ENCODE results near the gene LRRC8B. TPM values are rescaled to one million over a fixed set of nuclear protein-coding genes. Genes with fewer than 3 reads are reported as not detected.

Gene LRRC8B
- polyA plus RNA-seq, 3 donors: 4.5 to 9.1 (median 7.9) TPM

- Histone ChIP-seq H3K4me3 (replicated peaks in 1 of 3; ENCODE audit: low read depth in 2 of 3, low read length in 3 of 3) (no peak overlapping the region), H3K4me2 (replicated peaks; ENCODE audit: extremely low read depth, low read length, poor library complexity, severe bottlenecking) (no peak overlapping the region), H3K27me3 (ENCODE audit: control insufficient read depth in 2 of 2, insufficient read depth in 2 of 2, low read length in 2 of 2) (peaks cover 0 to 3% of the 10 kb centered on the region in 2 donors), H3K4me1 (ENCODE audit: control insufficient read depth in 1 of 2, insufficient read depth in 2 of 2, low read length in 2 of 2) (no peaks in the 10 kb centered on the region), H3K9ac (ENCODE audit: insufficient read depth, low read length, poor library complexity, severe bottlenecking) (no peak overlapping the region), H3K79me2 (ENCODE audit: insufficient read depth, low read length) (no peaks in the 10 kb centered on the region), H2AFZ (ENCODE audit: insufficient read depth, low read depth, low read length, poor library complexity, severe bottlenecking) (no peak overlapping the region), H3K36me3 (replicated peaks in 1 of 2; ENCODE audit: control insufficient read depth in 1 of 2, insufficient read depth in 2 of 2, low read length in 2 of 2) (no peaks in the 10 kb centered on the region), H3K9me3 (replicated peaks in 1 of 2; ENCODE audit: control insufficient read depth in 1 of 2, insufficient read depth in 1 of 2, low read length in 2 of 2) (no peaks in the 10 kb centered on the region), H4K20me1 (ENCODE audit: insufficient read depth, low read length) (no peaks in the 10 kb centered on the region), H3K27ac (ENCODE audit: low read depth in 1 of 2, low read length in 2 of 2) (no peak overlapping the region)
- DNase-seq: no peak
- intact Hi-C loops (cut with micrococcal nuclease): no loop called here
- H3K27me3 Mint-ChIP-seq (ENCODE audit: low read depth in 3 of 3): peaks cover 0 to 7% (median 2%) of the 10 kb centered on the region in 3 donors
- TF ChIP-seq, protein P1, sequence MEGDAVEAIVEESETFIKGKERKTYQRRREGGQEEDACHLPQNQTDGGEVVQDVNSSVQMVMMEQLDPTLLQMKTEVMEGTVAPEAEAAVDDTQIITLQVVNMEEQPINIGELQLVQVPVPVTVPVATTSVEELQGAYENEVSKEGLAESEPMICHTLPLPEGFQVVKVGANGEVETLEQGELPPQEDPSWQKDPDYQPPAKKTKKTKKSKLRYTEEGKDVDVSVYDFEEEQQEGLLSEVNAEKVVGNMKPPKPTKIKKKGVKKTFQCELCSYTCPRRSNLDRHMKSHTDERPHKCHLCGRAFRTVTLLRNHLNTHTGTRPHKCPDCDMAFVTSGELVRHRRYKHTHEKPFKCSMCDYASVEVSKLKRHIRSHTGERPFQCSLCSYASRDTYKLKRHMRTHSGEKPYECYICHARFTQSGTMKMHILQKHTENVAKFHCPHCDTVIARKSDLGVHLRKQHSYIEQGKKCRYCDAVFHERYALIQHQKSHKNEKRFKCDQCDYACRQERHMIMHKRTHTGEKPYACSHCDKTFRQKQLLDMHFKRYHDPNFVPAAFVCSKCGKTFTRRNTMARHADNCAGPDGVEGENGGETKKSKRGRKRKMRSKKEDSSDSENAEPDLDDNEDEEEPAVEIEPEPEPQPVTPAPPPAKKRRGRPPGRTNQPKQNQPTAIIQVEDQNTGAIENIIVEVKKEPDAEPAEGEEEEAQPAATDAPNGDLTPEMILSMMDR (IDR thresholded peaks at IDR 0.05): no peak
- peaks cover 0 to 3% (median 0%) of the 10 kb centered on the region in 7 donors for H3K9me3 Mint-ChIP-seq
- H3K4me3 Mint-ChIP-seq: no peak overlapping the region
- no peaks in the 10 kb centered on the region for H3K36me3 Mint-ChIP-seq
- WGBS (ENCODE audit: insufficient coverage): no CpG with 5 or more reads among the region's 2 CpGs
- H3K27ac Mint-ChIP-seq: no peak overlapping the region
- H3K4me1 Mint-ChIP-seq: peaks cover 3% of the 10 kb centered on the region
These were observed 22.6 kb upstream of the LRRC8B start for GRCh38 chr1:89502042-89502441.

DNA sequence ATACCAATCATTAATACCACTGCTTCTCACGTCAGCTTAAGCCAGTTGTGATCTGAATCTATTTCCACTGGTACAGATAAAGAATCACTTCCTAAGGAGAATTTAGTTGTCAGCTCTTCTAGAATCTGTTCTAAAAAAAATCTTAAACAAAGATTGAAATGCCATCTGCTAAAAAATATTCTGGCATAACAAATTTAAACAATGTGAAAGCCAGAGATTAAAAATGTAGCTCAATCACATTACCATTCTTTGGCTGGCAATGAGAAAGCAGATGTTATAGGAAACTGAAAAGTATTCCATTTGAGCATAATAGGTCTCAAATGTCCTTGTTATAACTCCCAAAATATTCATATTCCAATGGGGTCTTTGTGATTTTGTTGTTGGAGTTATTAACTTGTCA, 21.7 kb upstream of the LRRC8B start:
- H3K27me3 ChIP-seq (ENCODE audit: control insufficient read depth in 2 of 2, insufficient read depth in 2 of 2, low read length in 2 of 2): peaks cover 0 to 3% of the 10 kb centered on the region in 2 donors
- TF ChIP-seq, protein P1 (IDR thresholded peaks at IDR 0.05): no peak
- H3K27ac ChIP-seq (ENCODE audit: low read depth in 1 of 2, low read length in 2 of 2): no peak overlapping the region
- no peak overlapping the region for H3K27ac Mint-ChIP-seq
- intact Hi-C loops (cut with micrococcal nuclease): no loop called here
- H3K27me3 Mint-ChIP-seq (ENCODE audit: low read depth in 3 of 3): peaks cover 0 to 7% (median 2%) of the 10 kb centered on the region in 3 donors
- no peaks in the 10 kb centered on the region for H3K4me1 ChIP-seq (ENCODE audit: control insufficient read depth in 1 of 2, insufficient read depth in 2 of 2, low read length in 2 of 2)
- H3K4me1 Mint-ChIP-seq: no peaks in the 10 kb centered on the region
- H3K9ac ChIP-seq (ENCODE audit: insufficient read depth, low read length, poor library complexity, severe bottlenecking): no peak overlapping the region
- WGBS (ENCODE audit: insufficient coverage): no CpG with 5 or more reads among the region's 1 CpG
- no peak overlapping the region for H3K4me2 ChIP-seq (replicated peaks; ENCODE audit: extremely low read depth, low read length, poor library complexity, severe bottlenecking)
- no peaks in the 10 kb centered on the region for H3K36me3 ChIP-seq (replicated peaks in 1 of 2; ENCODE audit: control insufficient read depth in 1 of 2, insufficient read depth in 2 of 2, low read length in 2 of 2)
- H3K36me3 Mint-ChIP-seq: no peaks in the 10 kb centered on the region
- H3K9me3 Mint-ChIP-seq: peaks cover 0 to 5% (median 0%) of the 10 kb centered on the region in 7 donors
- no peak overlapping the region for H3K4me3 Mint-ChIP-seq
- H3K4me3 ChIP-seq (replicated peaks in 1 of 3; ENCODE audit: low read depth in 2 of 3, low read length in 3 of 3): no peak overlapping the region
- H3K79me2 ChIP-seq (ENCODE audit: insufficient read depth, low read length): no peaks in the 10 kb centered on the region
- no peak overlapping the region for H2AFZ ChIP-seq (ENCODE audit: insufficient read depth, low read depth, low read length, poor library complexity, severe bottlenecking)
- no peaks in the 10 kb centered on the region for H3K9me3 ChIP-seq (replicated peaks in 1 of 2; ENCODE audit: control insufficient read depth in 1 of 2, insufficient read depth in 1 of 2, low read length in 2 of 2)
- no peaks in the 10 kb centered on the region for H4K20me1 ChIP-seq (ENCODE audit: insufficient read depth, low read length)
- no peak for DNase-seq
